Endothelial cell of umbilical vein (primary cell): ENCODE results near the gene ZNF778.

Experiments used
- JUN ChIP-seq: IDR thresholded peaks from 2 replicates; pipeline ENCODE4 v1.6.1; 2011; ENCODE audit warnings: borderline replicate concordance, low read depth; ENCODE audit not compliant: insufficient read length, insufficient read depth
- POLR2A ChIP-seq: IDR thresholded peaks from 2 replicates; pipeline ENCODE4 v1.6.1; 2012; ENCODE audit warnings: low read depth, mild to moderate bottlenecking, control low read depth, low read length
- TF ChIP-seq, protein P1 (sequence below), 2 donors: IDR thresholded peaks; 1 replicate in 1 of 2; 2 replicates in 1 of 2; pipeline ENCODE4 v1.5.1; 2011; ENCODE audit warnings: low read length in 2 of 2, mild to moderate bottlenecking in 2 of 2, moderate library complexity in 2 of 2, control low read depth in 1 of 2, inconsistent platforms in 1 of 2, low read depth in 1 of 2; ENCODE audit not compliant: insufficient read depth in 1 of 2; ENCODE audit errors: extremely low read depth in 1 of 2

- TF ChIP-seq POLR2A (no peak), JUN (no peak)
- TF ChIP-seq, protein P1, sequence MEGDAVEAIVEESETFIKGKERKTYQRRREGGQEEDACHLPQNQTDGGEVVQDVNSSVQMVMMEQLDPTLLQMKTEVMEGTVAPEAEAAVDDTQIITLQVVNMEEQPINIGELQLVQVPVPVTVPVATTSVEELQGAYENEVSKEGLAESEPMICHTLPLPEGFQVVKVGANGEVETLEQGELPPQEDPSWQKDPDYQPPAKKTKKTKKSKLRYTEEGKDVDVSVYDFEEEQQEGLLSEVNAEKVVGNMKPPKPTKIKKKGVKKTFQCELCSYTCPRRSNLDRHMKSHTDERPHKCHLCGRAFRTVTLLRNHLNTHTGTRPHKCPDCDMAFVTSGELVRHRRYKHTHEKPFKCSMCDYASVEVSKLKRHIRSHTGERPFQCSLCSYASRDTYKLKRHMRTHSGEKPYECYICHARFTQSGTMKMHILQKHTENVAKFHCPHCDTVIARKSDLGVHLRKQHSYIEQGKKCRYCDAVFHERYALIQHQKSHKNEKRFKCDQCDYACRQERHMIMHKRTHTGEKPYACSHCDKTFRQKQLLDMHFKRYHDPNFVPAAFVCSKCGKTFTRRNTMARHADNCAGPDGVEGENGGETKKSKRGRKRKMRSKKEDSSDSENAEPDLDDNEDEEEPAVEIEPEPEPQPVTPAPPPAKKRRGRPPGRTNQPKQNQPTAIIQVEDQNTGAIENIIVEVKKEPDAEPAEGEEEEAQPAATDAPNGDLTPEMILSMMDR (IDR thresholded peaks at IDR 0.05; ENCODE audit: extremely low read depth in 1 of 2, insufficient read depth in 1 of 2, low read depth in 1 of 2, low read length in 2 of 2): no peak
Measured at GRCh38 chr16:89176717-89177116, 40.8 kb upstream of the ZNF778 start.
